ENCODE results near the gene RRAGC. TPM values are rescaled to one million over a fixed set of nuclear protein-coding genes. Genes with fewer than 3 reads are reported as not detected.

Gene RRAGC
- total and polyA plus RNA-seq, 2 of the 13 experiments (the other 11 are each of a cell fraction or from before 2014, with no cell fraction given): 7.6 to 8.0 TPM

DNA sequence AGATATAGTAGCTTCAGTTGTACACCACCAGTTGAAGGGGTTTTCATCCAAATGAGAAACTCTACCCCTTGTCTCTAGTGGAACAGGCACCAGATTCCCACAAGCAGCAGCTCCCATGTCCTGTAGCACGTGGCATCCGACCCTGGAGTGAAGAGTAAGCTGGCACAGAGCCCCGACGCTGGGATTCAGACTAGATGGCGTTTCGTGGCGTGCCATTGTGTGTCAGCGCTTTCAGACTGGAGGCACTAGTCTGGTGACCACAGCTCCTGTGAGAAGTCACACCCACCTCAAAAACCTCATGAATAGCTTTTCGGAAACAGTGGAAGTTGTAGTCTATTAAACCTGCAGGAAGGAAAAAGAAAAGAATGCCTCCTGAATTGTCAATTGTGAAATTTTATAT is 20.2 kb downstream of the RRAGC start:
- BruUV-seq (replicated peaks): no TSS peak
- intact Hi-C loops (cut with micrococcal nuclease; ENCODE audit: unreplicated experiment) (loop anchor here (5.0 kb wide), 2 partner anchors 253 to 802 kb away; no protein-coding TSS in a partner anchor), in situ Hi-C loops (cut with HindIII; ENCODE audit: extremely low pct_ligation_motif_present, low pct_unique_long_range_greater_than_20kb) (no loop called here)
- CTCF ChIA-PET (ENCODE audit: low intra/inter-chr PET ratio, low total read pairs): no interaction called here
- POLR2A ChIA-PET: no interaction called here
- Histone ChIP-seq H3K9me3 (ENCODE audit: low read length) (no peaks in the 10 kb centered on the region), H4K20me1 (ENCODE audit: insufficient read depth, low read length) (no peaks in the 10 kb centered on the region), H3K9ac (ENCODE audit: insufficient read depth, low read depth, low read length) (no peak overlapping the region), H3K36me3 (replicated peaks in 1 of 2; ENCODE audit: control insufficient read depth in 1 of 2, insufficient read depth in 2 of 2, low read length in 2 of 2) (peaks cover 8 to 40% of the 10 kb centered on the region in 2 experiments), H3K27ac (ENCODE audit: extremely low read length, insufficient read depth, low read length) (no peak overlapping the region), H3K79me2 (ENCODE audit: insufficient read depth, low read length) (no peaks in the 10 kb centered on the region), H2AFZ (ENCODE audit: low read length) (no peak overlapping the region), H3K4me1 (ENCODE audit: insufficient read depth, low read length) (no peaks in the 10 kb centered on the region), H3K27me3 (ENCODE audit: control insufficient read depth in 1 of 2, insufficient read depth in 2 of 2, low read length in 2 of 2) (no peaks in the 10 kb centered on the region; a peak in 1 of 5 replicates), H3K4me3 (replicated peaks in 1 of 3; ENCODE audit: insufficient read depth in 1 of 3, low read depth in 2 of 3, low read length in 3 of 3) (no peak overlapping the region), H3K4me2 (ENCODE audit: low read depth, low read length) (no peak overlapping the region)
- 97% methylated on average over 9 of the region's 9 CpGs for WGBS (ENCODE audit: low lambda C conversion rate)
- no peak for FAIRE-seq
- TF ChIP-seq, protein P1, sequence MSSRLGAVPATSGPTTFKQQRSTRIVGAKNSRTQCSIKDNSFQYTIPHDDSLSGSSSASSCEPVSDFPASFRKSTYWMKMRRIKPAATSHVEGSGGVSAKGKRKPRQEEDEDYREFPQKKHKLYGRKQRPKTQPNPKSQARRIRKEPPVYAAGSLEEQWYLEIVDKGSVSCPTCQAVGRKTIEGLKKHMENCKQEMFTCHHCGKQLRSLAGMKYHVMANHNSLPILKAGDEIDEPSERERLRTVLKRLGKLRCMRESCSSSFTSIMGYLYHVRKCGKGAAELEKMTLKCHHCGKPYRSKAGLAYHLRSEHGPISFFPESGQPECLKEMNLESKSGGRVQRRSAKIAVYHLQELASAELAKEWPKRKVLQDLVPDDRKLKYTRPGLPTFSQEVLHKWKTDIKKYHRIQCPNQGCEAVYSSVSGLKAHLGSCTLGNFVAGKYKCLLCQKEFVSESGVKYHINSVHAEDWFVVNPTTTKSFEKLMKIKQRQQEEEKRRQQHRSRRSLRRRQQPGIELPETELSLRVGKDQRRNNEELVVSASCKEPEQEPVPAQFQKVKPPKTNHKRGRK (CRISPR knock-in tag; IDR thresholded peaks at IDR 0.05): no peak
- TF ChIP-seq ZNF10 (CRISPR knock-in tag; IDR thresholded peaks at IDR 0.05; ENCODE audit: borderline replicate concordance, low read depth) (no peak), THRA (CRISPR knock-in tag; IDR thresholded peaks at IDR 0.05; ENCODE audit: borderline replicate concordance) (no peak), JARID2 (CRISPR knock-in tag; IDR thresholded peaks at IDR 0.05; ENCODE audit: insufficient replicate concordance) (no peak), GFI1 (CRISPR knock-in tag; IDR thresholded peaks at IDR 0.05; ENCODE audit: borderline replicate concordance) (no peak), SNAI1 (CRISPR knock-in tag; IDR thresholded peaks at IDR 0.05; ENCODE audit: borderline replicate concordance) (no peak), HHEX (CRISPR knock-in tag; IDR thresholded peaks at IDR 0.05) (no peak), TFDP1 (CRISPR knock-in tag; IDR thresholded peaks at IDR 0.05; ENCODE audit: borderline replicate concordance) (no peak), FIP1L1 (IDR thresholded peaks at IDR 0.05; ENCODE audit: borderline replicate concordance, insufficient read depth, low read depth, low read length) (no peak), MLX (CRISPR knock-in tag; IDR thresholded peaks at IDR 0.05) (no peak), ZNF564 (CRISPR knock-in tag; IDR thresholded peaks at IDR 0.05) (no peak), ZKSCAN8 (CRISPR knock-in tag; IDR thresholded peaks at IDR 0.05; ENCODE audit: borderline replicate concordance) (no peak), SRSF9 (IDR thresholded peaks at IDR 0.05; ENCODE audit: borderline replicate concordance, insufficient read depth, low read depth, low read length, poor library complexity, severe bottlenecking) (no peak), HCFC1 (IDR thresholded peaks at IDR 0.05; ENCODE audit: low read depth, low read length) (no peak), ZIK1 (CRISPR knock-in tag; IDR thresholded peaks at IDR 0.05; ENCODE audit: borderline replicate concordance, low read depth) (no peak), NFE2L1 (CRISPR knock-in tag; IDR thresholded peaks at IDR 0.05; ENCODE audit: borderline replicate concordance) (no peak), MIER2 (CRISPR knock-in tag; IDR thresholded peaks at IDR 0.05) (no peak), SMAD9 (CRISPR knock-in tag; IDR thresholded peaks at IDR 0.05) (no peak), FOXA3 (CRISPR knock-in tag; IDR thresholded peaks at IDR 0.05) (no peak), U2AF2 (IDR thresholded peaks at IDR 0.05; ENCODE audit: low read depth, low read length) (no peak)
- ATAC-seq: no peak
- DNase-seq (ENCODE audit: low spot score): no peak
